GM21737 (cell line): ENCODE data around the gene ATP2B2.

Experiments used
- ATAC-seq: cut with Tn5 transposase; IDR thresholded peaks from one replicate; pipeline ENCODE4 v1.9.1; 2021; ENCODE audit warnings: mild to moderate bottlenecking, moderate library complexity; ENCODE audit not compliant: unreplicated experiment

The ATP2B2 gene

DNA sequence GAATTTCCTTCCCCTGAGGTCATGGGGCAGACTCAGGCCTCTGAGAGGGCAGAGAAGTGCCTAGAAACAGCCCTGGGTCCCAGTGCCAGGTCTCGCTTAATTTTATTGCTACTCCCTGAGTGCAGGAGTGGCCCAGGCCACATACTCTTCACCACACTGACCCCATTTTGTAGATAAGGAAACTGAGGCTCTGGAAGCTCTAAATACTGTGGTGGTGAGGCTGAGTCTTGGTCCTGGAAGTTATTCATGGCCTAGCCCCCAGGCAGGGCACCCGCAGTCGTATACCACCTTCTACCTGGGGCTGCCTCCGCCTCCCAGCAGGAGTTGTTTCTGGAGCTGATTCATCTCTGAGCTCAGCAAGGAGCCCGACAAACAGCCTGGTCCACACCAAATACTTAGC is 9.8 kb downstream of the ATP2B2 start:
- ATAC-seq, result no peak

- ATAC-seq, result no peak
Measured at GRCh38 chr3:10495003-10495402, 10.4 kb downstream of the ATP2B2 start.

DNA sequence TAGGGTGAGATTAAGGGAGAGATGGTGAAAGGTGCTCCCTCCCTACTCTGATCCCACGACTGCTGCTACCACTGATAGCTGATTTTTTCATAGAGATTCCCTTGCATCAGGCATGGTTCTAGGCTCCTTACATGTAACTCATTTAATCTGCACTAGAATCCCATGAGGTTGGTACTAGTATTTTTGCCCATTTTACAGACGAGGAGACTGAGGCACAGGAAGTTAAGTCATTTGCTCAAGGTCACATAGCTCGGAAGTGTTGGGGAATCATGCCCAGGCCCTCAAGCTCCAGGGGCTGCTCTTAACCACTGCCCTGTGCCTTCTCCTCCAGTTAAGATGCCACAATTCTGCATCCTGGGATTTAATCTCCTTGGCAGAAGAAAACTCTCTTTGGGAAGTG is 11.2 kb downstream of the ATP2B2 start:
- no peak for ATAC-seq

DNA sequence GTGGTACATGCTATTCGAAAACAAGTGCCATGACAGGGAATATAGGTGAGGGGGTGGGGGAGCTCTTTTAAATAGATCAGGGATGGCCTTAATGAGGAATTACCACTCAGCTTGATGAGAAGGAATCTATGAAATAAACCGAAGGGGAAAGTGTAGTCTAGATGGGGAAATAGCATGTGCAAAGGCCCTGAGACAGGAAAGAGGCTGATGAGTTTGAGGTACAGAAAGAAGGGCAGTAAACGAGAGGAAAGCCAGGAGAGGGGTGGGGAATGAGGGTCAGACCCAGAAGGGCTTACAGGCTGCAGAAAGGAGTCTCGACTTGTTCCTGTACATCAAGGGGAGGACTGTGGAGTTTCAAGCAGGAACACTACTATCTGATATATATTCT is 12.2 kb downstream of the ATP2B2 start:
- no peak for ATAC-seq

DNA sequence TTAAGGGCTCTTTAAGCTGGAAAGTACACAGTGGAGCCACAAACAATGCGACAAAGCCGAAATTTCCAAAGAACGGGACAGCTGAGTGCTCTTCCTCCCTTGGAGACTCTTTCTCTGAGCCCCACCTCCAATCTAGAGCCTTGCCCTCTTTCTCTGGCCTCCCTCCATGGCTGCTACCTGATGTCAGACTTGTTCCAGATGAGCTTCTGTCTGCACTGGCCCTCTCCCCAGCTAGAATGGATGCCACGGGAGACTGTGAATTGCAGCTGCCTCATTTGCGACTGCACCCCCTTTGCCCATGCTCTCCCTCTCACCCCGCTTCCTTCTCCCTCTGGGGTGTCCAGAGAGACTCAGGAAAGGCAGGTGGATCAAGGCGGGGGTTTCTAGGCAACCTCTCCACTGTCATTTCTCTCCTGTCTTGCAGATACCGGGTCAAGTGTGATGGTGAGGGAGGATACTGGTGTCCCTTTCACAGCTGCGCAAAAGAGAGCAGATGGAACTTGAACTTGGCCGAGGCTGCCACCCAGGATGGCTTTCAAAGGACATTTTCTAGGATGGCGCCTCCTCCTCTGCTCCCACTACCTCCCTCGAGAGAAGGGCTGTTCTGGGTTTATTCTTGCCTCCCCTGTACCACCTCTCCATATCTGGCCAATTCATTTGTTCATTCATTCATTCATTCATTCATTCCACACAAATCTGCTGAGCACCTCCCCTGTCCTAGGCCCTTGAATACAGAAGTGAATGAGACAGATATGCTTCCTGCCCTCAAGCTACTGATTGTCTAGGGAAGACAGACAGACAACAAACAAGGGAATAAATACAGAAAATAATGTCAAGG is 12.8 kb downstream of the ATP2B2 start:
- no peak for ATAC-seq

GRCh38 chr3:10489746-10490483 is 15.5 kb downstream of the ATP2B2 start:
- ATAC-seq, result no peak

DNA sequence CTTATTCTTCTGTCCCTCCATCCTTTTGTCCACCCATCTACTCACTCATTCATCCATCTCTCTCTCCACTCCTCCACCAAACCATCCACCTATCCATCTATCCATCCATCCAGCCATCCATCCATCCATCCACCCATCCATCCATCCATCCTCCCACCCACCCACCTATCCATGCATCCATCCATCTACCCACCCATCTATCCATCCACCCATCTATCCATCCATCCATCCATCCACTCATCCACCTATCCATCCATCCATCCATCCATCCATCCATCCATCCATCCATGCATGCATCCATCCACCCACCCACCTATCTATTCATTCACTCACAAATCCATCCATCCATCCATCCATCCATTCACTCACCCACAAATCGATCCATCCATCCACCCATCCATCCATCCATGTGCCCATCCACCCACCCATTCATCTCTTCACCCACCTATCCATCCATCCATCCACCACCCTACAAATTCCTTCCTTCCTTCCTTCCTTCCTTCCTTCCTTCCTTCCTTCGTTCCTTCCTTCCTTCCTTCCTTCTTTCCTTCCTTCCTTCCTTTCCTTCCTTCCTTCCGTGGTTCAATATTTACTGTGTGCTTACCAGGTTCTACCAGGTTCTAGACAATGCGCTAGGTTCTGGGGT is 17.3 kb downstream of the ATP2B2 start:
- ATAC-seq, result no peak

DNA sequence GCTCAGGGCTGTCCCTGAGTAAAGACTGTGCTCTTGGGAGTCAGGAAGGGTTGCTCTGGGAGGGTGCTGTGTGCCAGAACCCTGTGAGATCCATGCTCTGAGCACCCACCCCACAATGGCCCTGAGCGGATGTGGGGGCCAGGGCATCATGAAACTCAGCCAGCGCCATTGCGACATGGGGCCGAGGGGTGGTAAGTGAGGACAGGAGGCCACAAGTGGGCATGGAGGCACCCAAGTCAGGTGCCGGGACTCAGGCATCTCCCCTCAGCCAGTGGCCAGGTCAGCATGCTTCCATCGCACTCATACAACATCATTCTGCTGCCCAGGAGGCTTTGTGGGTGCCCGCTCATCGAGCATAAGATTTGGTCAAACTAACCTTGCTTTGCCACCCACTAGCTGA is 19.6 kb downstream of the ATP2B2 start:
- no peak for ATAC-seq

- no peak for ATAC-seq
Measured at GRCh38 chr3:10485380-10485779, 20.0 kb downstream of the ATP2B2 start.

- ATAC-seq, result no peak
Measured at GRCh38 chr3:10484709-10485108, 20.7 kb downstream of the ATP2B2 start.

DNA sequence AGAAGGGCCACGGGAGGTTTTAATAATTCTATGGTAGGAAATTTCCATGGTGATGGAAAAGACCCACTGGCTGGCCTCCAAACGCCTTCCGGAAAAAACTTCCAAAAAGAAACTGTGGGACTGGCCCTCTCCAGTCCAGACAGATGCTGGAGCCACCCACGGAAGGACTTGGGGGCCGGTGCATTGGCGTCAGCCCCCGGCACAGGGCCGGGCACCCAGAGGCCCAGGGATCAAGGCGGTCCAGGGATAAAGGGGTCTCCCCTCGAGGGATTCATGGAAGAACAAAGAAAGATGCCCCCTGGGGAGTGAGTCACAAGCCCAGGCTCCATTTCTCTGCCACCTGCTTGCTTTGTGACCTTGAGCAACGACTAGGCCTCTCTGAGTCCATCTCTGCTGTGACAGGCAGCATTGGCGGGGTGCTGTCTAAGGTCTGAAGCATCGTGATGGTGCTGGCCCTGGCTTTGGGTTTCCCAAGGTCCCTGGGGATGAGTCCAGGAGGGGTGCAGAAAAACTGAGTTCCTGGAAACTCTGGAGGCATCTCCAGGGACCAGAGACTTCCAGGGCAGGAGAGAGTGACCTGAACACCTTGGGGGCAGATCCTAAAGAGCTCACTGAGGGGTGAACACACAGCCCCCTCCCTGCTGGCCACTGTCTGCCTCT is 21.6 kb downstream of the ATP2B2 start:
- ATAC-seq, result no peak

DNA sequence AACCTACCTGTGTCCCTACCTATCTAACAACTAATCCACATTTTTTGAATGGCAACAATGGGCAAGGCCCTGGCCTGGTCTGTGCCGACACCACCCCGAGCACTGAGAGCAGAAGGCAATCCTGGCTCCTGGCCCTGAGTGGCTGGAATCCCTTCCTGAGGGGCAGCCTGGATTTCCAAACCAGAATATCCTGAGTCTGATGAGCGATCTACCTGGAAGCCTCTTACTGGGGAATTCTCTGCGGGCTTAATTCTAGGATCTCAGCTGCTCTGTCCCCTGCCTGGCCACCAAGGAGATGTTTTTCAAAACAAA is 22.1 kb downstream of the ATP2B2 start:
- ATAC-seq, result no peak

DNA sequence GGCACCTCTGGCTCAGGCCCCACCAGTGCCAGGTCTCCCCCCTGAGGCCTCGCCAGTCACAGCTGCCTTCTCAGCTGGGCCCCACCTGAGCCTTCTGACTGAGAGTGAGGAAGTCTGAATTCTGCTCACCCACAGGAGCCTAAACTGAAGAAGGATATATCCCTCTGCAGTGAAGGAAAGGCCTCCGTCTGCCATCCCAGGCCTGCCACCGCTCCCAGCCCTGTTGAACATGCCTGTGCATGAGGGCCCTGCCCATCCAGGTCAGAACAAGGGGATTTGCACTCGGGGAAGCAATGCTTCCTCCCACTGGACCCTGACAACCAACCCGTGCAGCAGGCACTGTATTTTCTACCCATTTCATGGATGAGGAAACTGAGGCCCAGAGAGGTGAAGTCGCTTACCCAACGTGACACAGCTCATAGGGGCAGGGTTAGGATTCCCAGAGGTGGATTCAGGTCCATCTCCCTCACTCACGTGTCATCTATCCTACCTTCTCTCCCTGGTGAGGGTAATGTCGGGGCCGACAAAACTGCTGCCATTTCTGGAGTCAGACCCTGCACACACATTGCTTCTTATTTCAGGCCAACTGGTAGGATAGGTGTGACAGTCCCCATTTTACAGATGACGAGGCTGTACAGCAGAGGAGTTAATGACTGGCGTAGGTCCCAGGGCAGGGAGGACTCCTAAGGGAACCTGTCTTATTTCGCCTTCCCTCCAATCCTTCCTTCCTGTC is 22.6 kb downstream of the ATP2B2 start:
- no peak for ATAC-seq

DNA sequence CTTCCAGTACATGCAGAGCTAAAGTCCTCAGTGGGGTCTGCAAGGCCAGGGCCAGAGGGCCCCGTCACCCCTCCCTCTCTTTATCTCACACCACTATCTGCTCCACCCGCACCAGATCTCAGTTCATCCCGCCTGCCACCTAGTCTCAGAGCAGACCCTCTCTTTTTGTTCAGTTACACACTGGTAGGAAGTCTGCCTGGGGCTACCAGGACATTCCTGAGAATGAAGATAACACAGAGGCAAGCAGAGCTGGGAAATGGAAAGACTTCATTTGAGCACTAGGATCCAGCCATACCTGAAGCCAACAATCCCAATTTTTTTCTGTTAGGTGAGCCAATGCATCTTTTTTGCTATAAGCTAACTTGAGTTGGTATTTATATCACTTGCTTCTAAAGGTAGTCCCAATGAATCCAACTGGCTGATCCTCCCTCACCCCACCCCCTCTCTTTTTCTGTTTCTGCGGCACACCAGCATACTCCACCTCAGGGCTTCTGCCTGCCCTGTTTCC is 24.5 kb downstream of the ATP2B2 start:
- no peak for ATAC-seq

DNA sequence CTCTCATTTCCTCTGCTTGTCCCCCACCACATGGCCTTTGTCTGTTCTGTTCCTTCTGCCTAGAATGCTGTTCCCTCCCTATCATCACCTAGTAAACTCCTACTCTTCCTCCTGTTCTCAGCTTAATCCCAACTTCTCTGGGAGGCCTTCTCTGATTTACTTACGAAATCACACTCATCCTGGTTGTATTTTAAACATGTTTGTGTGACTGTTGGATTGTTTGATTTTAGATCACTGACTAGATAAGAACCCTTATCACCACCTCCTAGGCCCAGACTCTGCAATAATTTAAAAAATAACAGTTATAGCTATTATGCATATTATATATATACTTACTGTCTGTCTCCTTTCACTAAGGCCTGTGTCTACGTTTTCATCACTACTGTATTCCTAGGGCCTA is 26.1 kb downstream of the ATP2B2 start:
- no peak for ATAC-seq

DNA sequence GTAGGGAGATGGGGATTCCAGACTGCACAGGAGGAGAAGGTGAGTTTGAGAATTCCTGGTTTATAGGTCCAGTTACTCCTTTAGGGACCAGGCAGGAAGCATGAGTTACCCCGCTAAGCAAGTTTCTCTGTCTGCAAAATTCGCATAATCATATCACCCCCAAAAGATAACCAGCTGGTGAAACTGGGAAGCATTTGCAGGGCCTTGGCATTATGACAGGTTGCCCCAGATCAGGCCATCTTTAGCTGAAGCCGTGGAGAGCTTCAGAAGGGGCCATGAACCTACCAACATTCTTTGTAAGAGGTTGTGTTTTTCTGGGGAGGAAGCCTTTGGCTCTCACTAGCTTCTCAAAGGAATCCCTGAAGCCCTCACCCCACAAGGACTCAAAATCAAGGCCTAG is 29.4 kb downstream of the ATP2B2 start:
- ATAC-seq, result no peak

GRCh38 chr3:10474847-10475246 is 30.5 kb downstream of the ATP2B2 start:
- ATAC-seq, result no peak

- no peak for ATAC-seq
Measured at GRCh38 chr3:10474275-10474646, 31.1 kb downstream of the ATP2B2 start.

- ATAC-seq, result no peak
Measured at GRCh38 chr3:10473581-10474274, 31.7 kb downstream of the ATP2B2 start.

DNA sequence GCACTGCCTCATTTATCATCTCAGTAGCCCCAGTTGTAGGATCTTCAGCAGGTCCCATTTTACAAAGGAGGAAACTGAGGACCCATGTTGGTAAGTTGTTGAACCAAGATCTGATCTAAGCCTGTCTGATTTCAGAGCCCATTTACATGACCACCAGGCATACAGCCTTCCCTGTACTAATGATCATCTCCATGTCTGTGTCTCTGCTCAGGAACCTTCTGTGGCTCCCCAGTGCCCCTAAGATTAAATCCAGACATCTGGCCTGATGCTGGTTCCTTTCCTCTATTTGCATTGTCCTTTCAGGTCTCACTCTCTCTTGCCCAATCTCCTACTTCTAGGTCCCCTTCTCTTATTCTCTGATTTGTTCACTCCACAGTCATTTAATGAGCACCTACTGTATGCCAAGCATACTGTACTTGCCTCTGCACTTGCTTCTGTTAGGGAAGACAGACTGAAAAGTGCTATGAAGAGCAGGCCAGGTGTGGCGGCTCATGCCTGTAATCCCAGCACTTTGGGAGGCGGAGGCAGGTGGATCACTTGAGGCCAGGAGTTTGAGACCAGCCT is 32.4 kb downstream of the ATP2B2 start:
- no peak for ATAC-seq
